Measurements from ENCODE around the gene USP10. TPM values are rescaled to one million over a fixed set of nuclear protein-coding genes. Genes with fewer than 3 reads are reported as not detected.

The USP10 gene
- total and polyA plus RNA-seq, 2 donors (not counting 1 experiment from before 2014, with no cell fraction given), result 48.9 to 134 TPM

GRCh38 chr16:84712801-84713775, 13.3 kb downstream of the USP10 start:
- POLR2A ChIA-PET, result no interaction called here
- no peak overlapping the region for H3K4me3 Mint-ChIP-seq

More at GRCh38 chr16:84712801-84713775, 13.3 kb downstream of the USP10 start:
- H2AFZ ChIP-seq (ENCODE audit: insufficient read depth, low read depth, low read length, poor library complexity, severe bottlenecking), result no peak overlapping the region
- ATAC-seq (ENCODE audit: low read depth) (no peak), DNase-seq (no peak)
- no peak overlapping the region for H3K4me3 ChIP-seq (ENCODE audit: control extremely low read depth in 1 of 5, extremely low read depth in 1 of 5, insufficient read depth in 1 of 5, low read depth in 2 of 5, low read length in 4 of 5)
- H3K4me1 ChIP-seq (ENCODE audit: control insufficient read depth in 2 of 2, insufficient read depth in 2 of 2, low read length in 2 of 2), result peaks cover 31 to 35% of the 10 kb centered on the region in 2 donors
- Mint-ChIP-seq H3K27ac (peak overlapping the region; percentile 60), H3K9me3 (ENCODE audit: insufficient read depth) (no peaks in the 10 kb centered on the region), H3K27me3 (no peaks in the 10 kb centered on the region), H3K4me1 (peaks cover 84% of the 10 kb centered on the region)
- intact Hi-C loops (cut with micrococcal nuclease), result no loop called here
- H3K9ac ChIP-seq (ENCODE audit: low read length), result no peak overlapping the region
- no peaks in the 10 kb centered on the region for H3K9me3 ChIP-seq (ENCODE audit: control extremely low read depth in 1 of 3, control insufficient read depth in 2 of 3, insufficient read depth in 1 of 3, low read length in 2 of 3)
- H3K4me2 ChIP-seq (replicated peaks; ENCODE audit: low read depth, low read length, poor library complexity, severe bottlenecking), result peak overlapping the region; percentile 26
- H4K20me1 ChIP-seq (ENCODE audit: control insufficient read depth, insufficient read depth, low read length, poor library complexity, severe bottlenecking), result peaks cover 93% of the 10 kb centered on the region
- H3K27me3 ChIP-seq (replicated peaks in 1 of 4; ENCODE audit: control extremely low read depth in 1 of 4, control insufficient read depth in 3 of 4, insufficient read depth in 4 of 4, low read length in 3 of 4), result no peaks in the 10 kb centered on the region
- peaks cover 100% of the 10 kb centered on the region for H3K79me2 ChIP-seq (ENCODE audit: control insufficient read depth, insufficient read depth, low read length)
- WGBS (ENCODE audit: insufficient coverage), result 98% methylated on average over 9 of the region's 13 CpGs
- TF ChIP-seq, protein P1, sequence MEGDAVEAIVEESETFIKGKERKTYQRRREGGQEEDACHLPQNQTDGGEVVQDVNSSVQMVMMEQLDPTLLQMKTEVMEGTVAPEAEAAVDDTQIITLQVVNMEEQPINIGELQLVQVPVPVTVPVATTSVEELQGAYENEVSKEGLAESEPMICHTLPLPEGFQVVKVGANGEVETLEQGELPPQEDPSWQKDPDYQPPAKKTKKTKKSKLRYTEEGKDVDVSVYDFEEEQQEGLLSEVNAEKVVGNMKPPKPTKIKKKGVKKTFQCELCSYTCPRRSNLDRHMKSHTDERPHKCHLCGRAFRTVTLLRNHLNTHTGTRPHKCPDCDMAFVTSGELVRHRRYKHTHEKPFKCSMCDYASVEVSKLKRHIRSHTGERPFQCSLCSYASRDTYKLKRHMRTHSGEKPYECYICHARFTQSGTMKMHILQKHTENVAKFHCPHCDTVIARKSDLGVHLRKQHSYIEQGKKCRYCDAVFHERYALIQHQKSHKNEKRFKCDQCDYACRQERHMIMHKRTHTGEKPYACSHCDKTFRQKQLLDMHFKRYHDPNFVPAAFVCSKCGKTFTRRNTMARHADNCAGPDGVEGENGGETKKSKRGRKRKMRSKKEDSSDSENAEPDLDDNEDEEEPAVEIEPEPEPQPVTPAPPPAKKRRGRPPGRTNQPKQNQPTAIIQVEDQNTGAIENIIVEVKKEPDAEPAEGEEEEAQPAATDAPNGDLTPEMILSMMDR (IDR thresholded peaks at IDR 0.05), result no peak
- TF ChIP-seq EZH2 (IDR thresholded peaks at IDR 0.05; ENCODE audit: borderline replicate concordance, insufficient read depth, low read depth, low read length, poor library complexity, severe bottlenecking), result no peak
- peak overlapping the region in 1 of 2 donors; percentile 24 for H3K27ac ChIP-seq (ENCODE audit: low read length in 2 of 2)
- H3K36me3 ChIP-seq (replicated peaks in 1 of 2; ENCODE audit: control extremely low read depth in 1 of 2, control insufficient read depth in 1 of 2, extremely low read depth in 1 of 2, insufficient read depth in 2 of 2, low read length in 1 of 2), result peaks cover 6 to 24% of the 10 kb centered on the region in 2 experiments
- CTCF ChIA-PET, result interaction anchor here (0.9 to 3.1 kb wide), 5 partner anchors 12 to 84 kb away, joined by 3 to 18 read pairs (median 3); no protein-coding TSS in a partner anchor

All from B cell (primary cell).